GM21526 (cell line): ENCODE data around the gene NIBAN1.
"Not testable (repeated sequence)": the region's sequence is repeated elsewhere in the genome, so short reads cannot be mapped to it uniquely, and the experiment has no call there.

ENCODE experiments used
- ATAC-seq: cut with Tn5 transposase; IDR thresholded peaks from one replicate; pipeline ENCODE4 v1.9.1; 2021; ENCODE audit warnings: moderate library complexity; ENCODE audit not compliant: unreplicated experiment, low FRiP score

Gene NIBAN1

GRCh38 chr1:184974056-184974836, at the start of gene NIBAN1:
NIBAN1 (minus strand) TSS chr1:184974508; CDS start chr1:184974356, 152 bp downstream.
- peak; percentile 54 for ATAC-seq

GRCh38 chr1:185017966-185018365, 43.7 kb upstream of the NIBAN1 start:
- ATAC-seq: no peak

GRCh38 chr1:185017338-185017737, 43.0 kb upstream of the NIBAN1 start:
- no peak for ATAC-seq

- no peak for ATAC-seq
These were observed 42.6 kb upstream of the NIBAN1 start for GRCh38 chr1:185016880-185017279.

- no peak for ATAC-seq
These were observed 41.3 kb upstream of the NIBAN1 start for GRCh38 chr1:185015631-185016030.

- ATAC-seq: no peak
These were observed 40.6 kb upstream of the NIBAN1 start for GRCh38 chr1:185014941-185015340.

GRCh38 chr1:185010361-185010760, 36.1 kb upstream of the NIBAN1 start:
- no peak for ATAC-seq

- ATAC-seq: no peak
These were observed 34.5 kb upstream of the NIBAN1 start for GRCh38 chr1:185008838-185009237.

GRCh38 chr1:185001312-185001880, 27.1 kb upstream of the NIBAN1 start:
- not testable (repeated sequence) for ATAC-seq

- ATAC-seq: not testable (repeated sequence)
These were observed 25.7 kb upstream of the NIBAN1 start for GRCh38 chr1:184999974-185000373.

GRCh38 chr1:184994301-184994700, 20.0 kb upstream of the NIBAN1 start:
- no peak for ATAC-seq

GRCh38 chr1:184992271-184992670, 18.0 kb upstream of the NIBAN1 start:
- ATAC-seq: no peak

- ATAC-seq: no peak
These were observed 15.9 kb upstream of the NIBAN1 start for GRCh38 chr1:184990204-184990603.

GRCh38 chr1:184988506-184988905, 14.2 kb upstream of the NIBAN1 start:
- no peak for ATAC-seq

GRCh38 chr1:184987696-184988095, 13.4 kb upstream of the NIBAN1 start:
- no peak for ATAC-seq

- no peak for ATAC-seq
These were observed 11.9 kb upstream of the NIBAN1 start for GRCh38 chr1:184986250-184986649.

- ATAC-seq: peak; percentile 94
These were observed 8.0 kb upstream of the NIBAN1 start for GRCh38 chr1:184982002-184982954.

GRCh38 chr1:184980726-184981125, 6.4 kb upstream of the NIBAN1 start:
- ATAC-seq: no peak

GRCh38 chr1:184975208-184975870, 1.0 kb upstream of the NIBAN1 start:
- no peak for ATAC-seq

GRCh38 chr1:184974837-184975115, 468 bp upstream of the NIBAN1 start:
- no peak for ATAC-seq
